Measurements from ENCODE around the gene IFIT3.
A peak's percentile ranks its signal among the peaks of the same experiment; 100 is the strongest.

GRCh38 chr10:89389254-89389653 is 61.5 kb downstream of the IFIT3 start:
- TF ChIP-seq, protein P1, sequence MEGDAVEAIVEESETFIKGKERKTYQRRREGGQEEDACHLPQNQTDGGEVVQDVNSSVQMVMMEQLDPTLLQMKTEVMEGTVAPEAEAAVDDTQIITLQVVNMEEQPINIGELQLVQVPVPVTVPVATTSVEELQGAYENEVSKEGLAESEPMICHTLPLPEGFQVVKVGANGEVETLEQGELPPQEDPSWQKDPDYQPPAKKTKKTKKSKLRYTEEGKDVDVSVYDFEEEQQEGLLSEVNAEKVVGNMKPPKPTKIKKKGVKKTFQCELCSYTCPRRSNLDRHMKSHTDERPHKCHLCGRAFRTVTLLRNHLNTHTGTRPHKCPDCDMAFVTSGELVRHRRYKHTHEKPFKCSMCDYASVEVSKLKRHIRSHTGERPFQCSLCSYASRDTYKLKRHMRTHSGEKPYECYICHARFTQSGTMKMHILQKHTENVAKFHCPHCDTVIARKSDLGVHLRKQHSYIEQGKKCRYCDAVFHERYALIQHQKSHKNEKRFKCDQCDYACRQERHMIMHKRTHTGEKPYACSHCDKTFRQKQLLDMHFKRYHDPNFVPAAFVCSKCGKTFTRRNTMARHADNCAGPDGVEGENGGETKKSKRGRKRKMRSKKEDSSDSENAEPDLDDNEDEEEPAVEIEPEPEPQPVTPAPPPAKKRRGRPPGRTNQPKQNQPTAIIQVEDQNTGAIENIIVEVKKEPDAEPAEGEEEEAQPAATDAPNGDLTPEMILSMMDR (IDR thresholded peaks at IDR 0.05), result peak in 3 of 4 experiments; percentile 32 to 44 (median 36)
- no peak for TF ChIP-seq EP300 (IDR thresholded peaks at IDR 0.05)
